GM19324 (cell line): ENCODE results near the gene TCERG1.

ENCODE experiments used
- ATAC-seq: cut with Tn5 transposase; IDR thresholded peaks from one replicate; pipeline ENCODE4 v1.9.1; 2021; ENCODE audit warnings: mild to moderate bottlenecking, moderate library complexity; ENCODE audit not compliant: unreplicated experiment, low FRiP score

The TCERG1 gene

DNA sequence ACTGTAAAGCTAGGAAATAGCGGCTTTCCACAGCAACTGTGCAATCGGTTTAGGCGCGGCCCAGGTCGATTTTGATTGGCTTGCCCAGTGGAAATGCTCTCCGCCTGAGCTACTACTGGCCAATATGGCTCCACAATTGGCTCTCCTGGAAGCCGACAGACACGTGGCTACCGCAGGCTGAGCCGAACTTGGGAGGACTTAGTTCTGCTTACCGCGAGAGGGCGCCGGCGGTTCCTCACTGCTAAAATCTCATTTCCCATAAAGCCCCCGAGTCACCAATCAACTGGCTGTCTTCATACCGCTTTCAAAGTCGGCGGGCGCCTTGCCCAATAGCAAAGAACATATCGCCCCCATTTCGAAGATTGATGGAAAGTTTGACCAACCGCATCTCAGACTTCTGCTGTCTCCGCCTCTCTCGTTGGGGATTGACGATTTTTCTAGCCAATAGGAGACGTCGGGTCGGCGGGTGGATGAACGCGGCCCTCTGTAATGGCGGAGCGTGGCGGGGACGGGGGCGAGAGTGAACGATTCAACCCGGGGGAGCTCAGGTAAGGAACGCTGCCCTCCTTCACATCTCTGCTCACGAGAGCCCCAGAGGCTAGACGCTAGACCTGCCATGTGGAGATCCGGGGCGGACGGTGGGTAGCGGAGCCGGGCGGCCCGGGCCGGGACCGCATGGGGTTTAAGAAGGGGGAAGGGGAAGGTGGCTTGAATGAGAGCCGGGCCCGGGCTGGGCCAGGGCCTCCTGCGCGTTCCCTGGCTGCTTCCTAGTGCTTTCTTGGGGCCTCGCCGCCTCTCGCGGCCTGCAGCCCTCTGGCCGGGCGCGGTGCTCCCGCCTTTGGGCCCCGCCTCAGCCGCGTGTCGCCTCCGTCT is at the start of gene TCERG1:
Gene TCERG1 (plus strand): TSS at position 473 of the 873 bp plus-strand sequence. CDS start 17 bp downstream, at position 490.
- peak; percentile 99 for ATAC-seq

DNA sequence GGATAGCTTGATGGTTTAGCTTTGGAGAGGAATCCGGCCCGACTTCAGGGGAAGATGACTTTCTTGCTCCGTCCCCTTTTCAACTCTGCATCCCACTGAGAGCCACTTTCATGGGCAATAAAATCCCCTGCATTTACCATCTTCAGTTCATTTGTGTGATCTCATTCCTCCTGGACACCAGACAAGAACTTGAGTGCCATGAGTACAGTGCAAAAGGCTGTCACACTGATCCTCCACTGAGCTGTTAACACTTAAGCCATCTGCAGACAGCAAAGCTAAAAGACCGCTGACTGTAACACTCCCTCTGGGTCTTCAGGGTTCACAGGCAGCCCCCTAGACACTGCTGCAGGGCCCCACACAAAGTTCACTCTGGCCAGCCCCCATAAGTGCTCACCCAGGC is 48.3 kb upstream of the TCERG1 start:
- ATAC-seq = no peak

DNA sequence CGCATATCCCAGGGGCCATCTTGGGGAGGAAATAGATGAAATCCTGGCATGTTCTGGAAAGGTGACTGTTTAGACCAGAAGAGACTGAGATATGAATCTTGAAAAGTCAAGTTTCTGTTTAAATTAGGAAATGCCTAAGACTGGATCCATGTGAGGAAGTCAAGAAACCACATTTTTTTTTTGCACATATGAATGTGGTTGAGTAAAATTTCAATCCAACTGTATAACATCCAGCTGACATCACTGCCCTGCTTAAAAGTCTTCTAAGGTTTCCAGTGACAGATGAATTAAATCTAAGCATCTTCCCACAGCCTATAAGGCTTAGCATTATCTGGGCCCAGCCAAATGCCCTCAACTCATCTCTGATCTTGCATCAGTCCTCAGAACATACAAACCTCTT is 47.7 kb upstream of the TCERG1 start:
- no peak for ATAC-seq

- ATAC-seq = no peak
These were observed 46.9 kb upstream of the TCERG1 start for GRCh38 chr5:146400201-146400600.

DNA sequence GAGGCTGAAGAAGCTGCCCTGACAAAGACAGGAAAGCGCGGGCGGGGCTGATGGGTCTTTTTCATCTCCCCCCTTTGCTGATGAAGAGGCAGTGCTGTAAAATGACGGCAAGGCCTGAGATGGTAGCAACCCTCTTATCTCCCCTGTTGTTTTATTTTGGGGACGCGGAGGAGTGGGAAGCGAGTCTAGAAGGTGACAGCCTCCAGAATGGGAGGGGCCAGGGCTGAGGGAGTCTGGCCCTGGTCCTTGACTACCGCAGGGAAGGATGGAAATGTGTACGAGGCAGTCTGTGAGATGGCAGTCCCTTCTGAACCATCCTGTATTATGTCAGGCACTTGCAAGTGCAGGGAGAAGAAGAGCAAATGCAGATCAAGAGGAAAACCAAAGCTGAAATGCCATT is 46.1 kb upstream of the TCERG1 start:
- ATAC-seq = no peak

DNA sequence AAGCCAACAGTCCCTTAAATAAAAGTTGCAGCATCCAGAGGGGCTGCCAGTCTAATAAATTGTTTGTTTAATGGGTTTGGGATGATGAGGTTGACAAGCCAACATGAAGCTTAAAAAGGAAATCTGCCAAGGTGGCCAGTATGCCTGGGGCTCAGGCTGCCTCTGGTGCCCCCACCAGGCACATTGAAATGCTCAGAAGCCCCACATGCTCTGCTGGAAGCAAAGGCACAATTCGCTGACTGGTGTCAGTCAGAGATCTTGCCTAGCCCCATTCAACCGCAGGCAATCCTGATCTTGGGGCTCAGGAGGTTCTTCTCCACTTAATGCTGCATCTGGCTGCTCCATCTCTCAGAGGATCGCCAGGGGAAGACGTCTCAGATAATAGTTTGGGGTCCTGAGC is 44.2 kb upstream of the TCERG1 start:
- ATAC-seq = no peak

DNA sequence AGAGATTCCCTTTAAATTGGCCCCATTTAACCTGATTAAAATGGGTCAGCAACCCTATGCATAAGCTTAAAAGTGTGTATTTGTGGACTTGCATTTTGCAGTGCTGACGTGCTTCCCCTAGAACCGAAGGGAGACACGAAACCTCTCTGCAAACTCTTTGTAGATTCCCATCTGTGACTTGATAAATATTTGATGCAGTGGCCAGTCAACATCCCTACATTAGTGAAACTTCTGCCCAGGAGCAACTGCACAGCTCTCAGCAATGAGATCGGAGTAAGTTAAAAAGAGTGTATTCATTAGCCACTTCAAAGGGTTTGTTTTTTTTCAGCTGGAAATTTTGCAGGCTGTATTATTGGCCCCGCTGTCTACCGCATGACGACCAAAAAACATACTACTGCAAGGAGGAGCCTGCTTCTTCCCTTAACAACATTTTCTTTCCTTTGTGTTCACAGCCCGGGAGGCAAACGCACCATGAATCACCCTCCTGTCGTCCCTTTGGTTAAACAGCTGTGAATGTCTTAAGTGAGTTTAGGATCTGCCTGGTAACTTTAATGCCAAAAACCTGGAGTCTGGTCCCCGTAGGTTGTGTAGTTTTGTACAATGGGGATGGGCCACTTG is 38.0 kb upstream of the TCERG1 start:
- ATAC-seq = no peak

GRCh38 chr5:146410272-146410671 is 36.9 kb upstream of the TCERG1 start:
- ATAC-seq = no peak

GRCh38 chr5:146419696-146420095 is 27.4 kb upstream of the TCERG1 start:
- ATAC-seq = no peak

DNA sequence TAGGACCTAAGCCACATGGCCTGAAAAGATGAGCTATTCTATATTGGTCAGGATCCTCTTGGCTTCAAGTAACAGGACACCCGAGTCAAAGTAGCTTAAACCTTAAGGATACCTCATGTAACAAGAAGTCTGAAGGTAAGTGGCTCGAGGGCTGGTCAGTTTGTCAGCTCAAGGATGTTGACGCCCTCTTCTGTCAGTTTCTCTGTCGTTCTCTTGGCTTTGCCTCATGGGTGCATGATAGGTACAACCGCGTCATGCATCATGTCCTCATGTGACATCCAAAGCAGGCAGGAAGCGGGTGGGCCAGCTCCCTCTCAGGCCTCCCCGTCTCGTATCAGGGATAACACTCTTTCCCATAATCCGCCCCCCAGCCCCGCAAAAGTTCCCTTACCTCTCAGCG is 22.1 kb upstream of the TCERG1 start:
- ATAC-seq = no peak

DNA sequence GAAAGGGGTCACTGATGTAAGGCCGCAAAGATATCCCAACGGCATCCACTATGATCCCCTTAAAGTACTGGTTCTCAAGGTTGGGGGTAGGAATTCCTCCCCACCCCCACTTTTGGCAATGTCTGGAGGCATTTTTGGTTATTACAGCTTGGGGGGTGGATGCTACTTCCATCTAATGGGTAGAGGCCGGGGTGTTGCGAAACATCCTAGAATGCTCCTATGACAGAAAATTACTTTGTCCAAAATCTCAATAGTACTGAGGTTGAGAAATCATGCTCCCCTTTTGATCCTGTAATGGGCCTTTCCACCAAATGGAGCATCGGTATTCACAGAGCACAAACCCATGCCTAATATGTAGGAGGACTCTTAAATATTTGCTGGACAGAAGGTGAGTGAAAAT is 20.8 kb upstream of the TCERG1 start:
- ATAC-seq = no peak

DNA sequence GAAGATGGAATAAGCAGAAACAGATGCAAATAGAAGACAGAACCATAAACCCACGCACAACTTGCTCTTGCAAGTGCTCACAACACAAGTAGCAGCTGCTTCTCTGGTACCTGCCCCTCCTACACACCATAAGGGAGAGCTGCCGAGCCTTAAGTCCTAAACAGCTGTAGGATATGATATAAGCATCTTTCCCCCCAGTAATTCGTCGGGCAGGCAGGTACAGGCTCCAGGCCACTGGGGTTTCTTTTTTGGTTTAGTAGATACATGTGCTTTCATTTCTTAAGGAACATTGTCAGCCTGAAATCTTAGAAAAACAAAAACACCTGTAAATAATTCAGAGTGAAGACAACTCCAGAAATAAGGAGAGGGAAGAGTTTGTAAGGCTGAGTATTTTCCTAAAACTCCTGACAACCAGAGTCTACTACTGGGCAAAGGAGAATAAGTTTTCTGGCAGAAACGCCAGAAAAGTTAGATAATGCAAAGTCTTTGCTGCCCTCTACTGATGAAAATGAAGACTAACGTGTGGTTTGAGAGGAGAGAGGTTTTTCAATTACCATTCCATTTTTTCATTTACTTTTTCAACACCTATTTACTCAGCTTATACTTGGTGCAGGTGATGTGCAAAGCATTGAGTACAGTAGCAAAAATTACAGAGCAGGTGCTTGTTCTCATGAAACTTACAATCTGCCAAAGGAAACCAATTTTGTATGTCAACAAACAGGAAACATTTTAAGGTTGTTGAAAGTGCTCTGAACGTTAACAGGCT is 20.1 kb upstream of the TCERG1 start:
- no peak for ATAC-seq

DNA sequence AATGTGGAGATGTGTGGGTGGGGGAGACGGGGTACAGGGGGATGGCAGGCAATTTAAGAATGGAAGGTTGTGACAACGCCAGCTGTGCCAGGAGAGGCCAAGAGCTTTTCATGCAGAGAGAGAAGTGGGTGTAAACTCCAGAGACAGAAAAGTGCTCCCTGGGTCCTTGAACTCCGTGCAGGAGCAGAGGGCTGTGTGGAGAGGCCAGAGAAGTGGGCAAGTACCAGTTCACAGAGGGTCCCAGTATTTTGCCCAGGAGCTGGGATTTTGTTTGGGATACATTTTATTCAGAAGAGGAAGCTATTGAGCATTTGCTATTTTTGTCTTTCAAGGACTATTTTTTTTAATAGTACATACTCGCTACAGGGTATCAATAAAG is 19.5 kb upstream of the TCERG1 start:
- no peak for ATAC-seq

GRCh38 chr5:146428658-146429057 is 18.5 kb upstream of the TCERG1 start:
- ATAC-seq = no peak

DNA sequence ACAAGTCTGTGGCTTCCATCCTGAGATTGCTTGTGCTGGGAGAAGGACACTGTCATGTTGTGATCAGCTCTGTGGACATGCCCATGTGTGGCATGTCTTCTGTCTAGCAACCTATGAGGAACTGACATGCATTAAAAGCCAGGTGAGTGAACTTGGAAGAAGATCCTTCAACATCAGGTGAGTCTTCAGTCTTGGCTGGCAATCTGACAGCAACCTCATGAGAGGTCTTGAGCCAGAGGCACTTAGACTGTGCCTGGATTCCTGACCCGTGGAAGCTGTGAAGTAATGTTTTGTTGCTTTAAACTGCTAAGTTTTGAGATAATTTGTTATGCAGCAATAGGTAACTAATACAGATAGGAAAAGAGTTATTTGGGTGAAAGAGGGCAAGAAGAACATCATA is 6.8 kb upstream of the TCERG1 start:
- ATAC-seq = no peak

GRCh38 chr5:146440870-146441495 is 6.2 kb upstream of the TCERG1 start:
- ATAC-seq = no peak

- no peak for ATAC-seq
These were observed 5.2 kb upstream of the TCERG1 start for GRCh38 chr5:146441896-146442295.

- ATAC-seq = peak; percentile 23
These were observed 724 bp downstream of the TCERG1 start for GRCh38 chr5:146447734-146448380.

- no peak for ATAC-seq
These were observed 1.8 kb downstream of the TCERG1 start for GRCh38 chr5:146448783-146449519.

DNA sequence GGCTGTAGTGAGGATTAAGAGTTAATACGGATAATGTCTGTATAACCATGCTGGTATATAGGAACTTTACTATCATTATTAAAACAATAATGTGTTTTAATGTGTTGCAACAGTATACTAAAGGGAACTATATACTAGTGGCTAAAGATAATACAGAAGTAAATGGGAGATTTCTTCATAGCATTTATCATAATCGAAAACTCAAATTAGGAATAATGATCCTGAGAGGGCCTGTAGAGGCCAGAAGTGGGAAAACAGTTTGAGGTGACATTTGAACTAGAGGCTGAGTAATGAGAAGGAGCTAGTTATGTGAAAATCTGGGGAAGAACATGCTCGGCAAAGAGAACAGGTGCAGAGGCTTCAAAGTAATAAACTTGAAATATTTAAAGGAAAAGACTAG is 2.9 kb downstream of the TCERG1 start:
- ATAC-seq = no peak
